IPS DF 19.7 (cell line): Measurements from ENCODE around the gene DDX39A.

Source experiments
- DNase-seq: peaks from one replicate; pipeline ENCODE4 v3.0.0-alpha.2; 2013; ENCODE audit warnings: low read depth, low spot score

The DDX39A gene

DNA sequence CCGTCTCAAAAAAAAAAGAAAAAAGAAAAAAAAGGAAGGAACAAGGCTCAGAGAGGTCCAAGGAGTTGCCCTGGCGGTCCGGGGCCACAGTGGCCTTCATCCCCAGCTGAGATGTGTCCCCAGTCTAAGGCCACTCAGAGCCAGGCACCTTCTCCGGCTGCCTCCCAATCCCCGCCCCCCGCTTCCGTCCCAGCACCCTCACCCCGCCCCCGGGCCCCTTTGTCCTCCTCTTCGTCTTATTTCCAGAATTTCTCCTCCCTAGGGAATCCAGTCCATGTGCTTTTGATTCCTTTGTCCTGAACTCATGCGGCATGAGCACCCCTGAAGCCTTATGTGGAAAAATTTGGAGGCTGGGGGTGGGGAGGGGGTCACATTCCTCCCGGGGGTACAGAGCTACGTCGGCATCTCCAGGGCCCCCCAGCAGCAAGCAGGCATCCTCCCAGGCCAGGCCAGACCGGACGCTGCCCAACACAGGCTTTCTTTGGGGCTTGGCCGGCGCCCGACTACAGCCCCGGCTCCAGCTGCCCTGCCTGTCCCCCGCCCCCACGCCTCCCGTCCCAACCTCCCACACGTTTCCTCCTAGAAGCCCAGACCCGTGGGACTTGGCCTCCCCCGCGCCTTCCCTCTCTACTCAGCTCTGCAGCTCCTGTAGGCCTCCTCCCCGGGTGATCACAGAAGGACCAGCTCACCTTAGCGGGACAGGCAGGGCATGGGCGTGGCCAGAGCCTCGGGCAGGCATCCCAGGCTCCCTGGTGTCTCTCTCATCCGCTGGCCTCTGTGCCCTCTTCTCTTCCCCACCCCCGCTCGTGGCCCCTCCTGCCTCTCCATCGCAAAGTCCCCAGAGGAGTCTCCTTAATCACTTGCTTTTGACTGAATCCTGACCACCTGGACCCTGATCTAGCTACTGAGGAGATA, 55.7 kb downstream of the DDX39A start:
- DNase-seq = no peak

DNA sequence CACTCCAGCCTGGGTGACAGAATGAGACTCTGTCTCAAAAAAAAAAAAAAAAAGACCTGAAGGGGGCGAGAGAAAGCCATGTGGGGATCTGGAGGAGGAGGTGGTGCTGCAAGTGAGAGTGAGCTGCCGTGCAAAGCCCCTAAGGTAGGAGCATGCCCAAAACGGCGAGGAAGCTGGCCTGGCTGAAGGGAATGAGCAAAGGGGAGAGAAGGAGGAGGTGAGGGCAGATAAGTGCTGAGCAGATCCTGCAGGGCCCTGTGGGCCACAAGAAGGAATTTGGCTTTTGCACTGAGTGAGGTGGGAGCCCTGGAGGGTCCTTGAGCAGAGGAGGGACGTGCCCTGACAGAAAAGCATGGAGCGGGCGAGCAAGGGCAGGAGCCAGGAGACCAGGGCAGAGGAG, 57.3 kb downstream of the DDX39A start:
- DNase-seq = no peak
